GM12874 (cell line): Measurements from ENCODE around the gene EEF2.
A peak's percentile ranks its signal among the peaks of the same experiment; 100 is the strongest.

Experiments
- CTCF ChIP-seq: IDR thresholded peaks from 2 replicates; pipeline ENCODE4 v1.5.1; 2011; ENCODE audit warnings: low read depth, mild to moderate bottlenecking, control low read depth, low read length, moderate library complexity; ENCODE audit not compliant: insufficient read depth

Gene EEF2

GRCh38 chr19:4007021-4007835, 22.0 kb upstream of the EEF2 start, which contains the start of gene PIAS4:
Gene PIAS4 (plus strand): TSS chr19:4007736. CDS start chr19:4007761, 25 bp downstream.
- TF ChIP-seq CTCF, result no peak

- no peak for TF ChIP-seq CTCF
Measured at GRCh38 chr19:3995607-3996006, 10.3 kb upstream of the EEF2 start.

GRCh38 chr19:3990815-3991117, 5.5 kb upstream of the EEF2 start:
- no peak for TF ChIP-seq CTCF

- peak; percentile 93 for TF ChIP-seq CTCF
Measured at GRCh38 chr19:3987619-3988371, 2.5 kb upstream of the EEF2 start.

GRCh38 chr19:3986260-3987041, 1.2 kb upstream of the EEF2 start:
- TF ChIP-seq CTCF, result peak; percentile 58

- TF ChIP-seq CTCF, result no peak
Measured at GRCh38 chr19:3985643-3986259, 488 bp upstream of the EEF2 start.

- TF ChIP-seq CTCF, result no peak
Measured at GRCh38 chr19:3984584-3984907, 717 bp downstream of the EEF2 start.
